Esophagus squamous epithelium (tissue), 5 donors: ENCODE data around the gene PLEKHG3. TPM values are rescaled to one million over a fixed set of nuclear protein-coding genes. Genes with fewer than 3 reads are reported as not detected.

ENCODE experiments used
- DNase-seq: peaks from one replicate; lab custom pipeline; 2025; lab: John Stamatoyannopoulos, UW
- H3K27ac ChIP-seq, 4 donors: fragments of 200-600 bp; sonication (generic); one replicate each; pipeline ENCODE4 v1.5.1; 2016 to 2019; ENCODE audit warnings: mild to moderate bottlenecking in 1 of 4
- H3K27me3 ChIP-seq, 4 donors: fragments of 200-600 bp; sonication (generic); 1 replicate in 3 of 4; 2 replicates in 1 of 4; pipeline versions ENCODE4 v1.5.1 to v1.6.0; 2017 to 2021; ENCODE audit warnings: antibody characterized with exemption in 1 of 4
- H3K36me3 ChIP-seq, 3 donors: fragments of 200-600 bp; sonication (generic); one replicate each; pipeline ENCODE4 v1.5.1; 2016 to 2019
- H3K4me1 ChIP-seq, 3 donors: fragments of 200-600 bp; sonication (generic); one replicate each; pipeline ENCODE4 v1.5.1; 2017 to 2019
- H3K4me3 ChIP-seq, 4 donors: fragments of 200-600 bp; sonication (generic); 1 replicate in 3 of 4; 2 replicates in 1 of 4; pipeline ENCODE4 v1.5.1; 2016 to 2019; ENCODE audit warnings: mild to moderate bottlenecking in 2 of 4, moderate library complexity in 1 of 4
- H3K9me3 ChIP-seq, 3 donors: fragments of 200-600 bp; sonication (generic); one replicate each; pipeline ENCODE4 v1.5.1; 2016 to 2019
- CTCF ChIP-seq, 6 experiments: fragments of 450-650 bp in 4 of 6; fragments of 200-600 bp in 2 of 6; sonication (generic) in 2 of 6; IDR thresholded peaks; one replicate each; pipeline ENCODE4 v1.5.1; 2016 to 2019; ENCODE audit warnings: antibody characterized with exemption in 6 of 6, mild to moderate bottlenecking in 4 of 6, moderate library complexity in 4 of 6
- POLR2A ChIP-seq, 4 donors: fragments of 450-650 bp; IDR thresholded peaks; one replicate each; pipeline ENCODE4 v1.6.1; 2017; ENCODE audit warnings: antibody characterized with exemption in 4 of 4, mild to moderate bottlenecking in 4 of 4, moderate library complexity in 3 of 4
- WGBS, 2 donors: methylation state at CpG; one replicate each; pipeline ENCODE4 v1.1.5; 2018; 5-methylcytosine and 5-hydroxymethylcytosine counted together
- intact Hi-C: fragments of 100-400 bp; cut with DNase I; formaldehyde crosslinking; loops from one replicate; pipeline ENCODE4 v1.15.0; 2022
- total RNA-seq, 4 donors: library from RNA; depleted of rRNA; stranded (reverse); fragments of >200 nt; gene quantifications; one replicate each; pipeline ENCODE4 v1.1.0, GENCODE V29; 2016
- donor health status: DM: yes; HTN: yes; CAD: no.

Gene PLEKHG3
- total RNA-seq, 4 donors from 2014 or later: 44.6 to 87.8 (median 60.8) TPM

- H3K4me3 ChIP-seq: no peak overlapping the region
These were observed 91.0 kb downstream of the PLEKHG3 start for GRCh38 chr14:64795211-64795610.

GRCh38 chr14:64795921-64796320 lies 91.7 kb downstream of the PLEKHG3 start:
- Histone ChIP-seq H3K27me3 (peaks cover 0 to 13% (median 0%) of the 10 kb centered on the region in 4 donors), H3K4me1 (no peaks in the 10 kb centered on the region), H3K4me3 (no peak overlapping the region), H3K36me3 (no peaks in the 10 kb centered on the region), H3K9me3 (no peaks in the 10 kb centered on the region), H3K27ac (no peak overlapping the region)
- WGBS, 2 donors: 68 to 75% methylated on average over 3 of the region's 3 CpGs
- DNase-seq: no peak
- TF ChIP-seq POLR2A (IDR thresholded peaks at IDR 0.05): no peak
- no peak for TF ChIP-seq CTCF (IDR thresholded peaks at IDR 0.05)
- intact Hi-C loops: no loop called here

More at GRCh38 chr14:64795211-64795610, 91.0 kb downstream of the PLEKHG3 start:
- Histone ChIP-seq H3K27me3 (peaks cover 0 to 13% (median 0%) of the 10 kb centered on the region in 4 donors), H3K36me3 (no peaks in the 10 kb centered on the region), H3K4me1 (no peaks in the 10 kb centered on the region), H3K9me3 (no peaks in the 10 kb centered on the region), H3K27ac (no peak overlapping the region)
- intact Hi-C loops: no loop called here
- no peak for TF ChIP-seq POLR2A (IDR thresholded peaks at IDR 0.05)
- TF ChIP-seq CTCF (IDR thresholded peaks at IDR 0.05): no peak
- WGBS, 2 donors: 90 to 91% methylated on average over 9 to 10 of the region's 16 CpGs
- DNase-seq: no peak

- H3K27me3 ChIP-seq: peaks cover 0 to 13% (median 0%) of the 10 kb centered on the region in 4 donors
- TF ChIP-seq CTCF (IDR thresholded peaks at IDR 0.05): no peak
- TF ChIP-seq POLR2A (IDR thresholded peaks at IDR 0.05): no peak
- no peaks in the 10 kb centered on the region for H3K36me3 ChIP-seq
- H3K9me3 ChIP-seq: no peaks in the 10 kb centered on the region
- DNase-seq: no peak
- no peak overlapping the region for H3K27ac ChIP-seq
- intact Hi-C loops: no loop called here
- WGBS, 2 donors: 94% methylated on average over 3 of the region's 11 CpGs; no CpG with 5 or more reads in 1 of the 2 donors
- no peak overlapping the region for H3K4me3 ChIP-seq
- H3K4me1 ChIP-seq: no peaks in the 10 kb centered on the region
These were observed 92.1 kb downstream of the PLEKHG3 start for GRCh38 chr14:64796369-64796768.

DNA sequence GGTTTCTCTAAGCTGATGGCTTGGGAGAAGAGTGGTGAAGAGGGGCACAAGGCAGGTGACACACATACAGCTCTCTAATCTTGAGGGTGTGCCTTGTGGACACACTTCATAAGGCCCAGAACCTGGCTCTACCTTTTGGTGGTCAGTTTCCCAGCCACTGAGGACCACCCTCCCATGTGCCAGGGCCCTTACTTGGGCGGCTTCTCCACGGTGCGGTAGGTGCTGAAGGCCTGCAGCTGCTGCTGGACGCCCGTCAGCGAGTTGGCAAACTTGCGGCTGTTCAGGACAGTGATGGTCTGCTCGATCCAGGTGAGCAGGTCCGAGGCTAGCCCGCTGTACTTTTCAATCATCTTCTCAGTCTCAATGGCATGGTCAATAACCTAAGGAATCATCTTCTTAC lies 95.3 kb downstream of the PLEKHG3 start:
- Histone ChIP-seq H3K4me3 (no peak overlapping the region), H3K27me3 (peaks cover 0 to 13% (median 0%) of the 10 kb centered on the region in 4 donors), H3K4me1 (no peaks in the 10 kb centered on the region), H3K27ac (no peak overlapping the region), H3K36me3 (no peaks in the 10 kb centered on the region), H3K9me3 (no peaks in the 10 kb centered on the region)
- intact Hi-C loops: no loop called here
- TF ChIP-seq CTCF (IDR thresholded peaks at IDR 0.05): no peak
- TF ChIP-seq POLR2A (IDR thresholded peaks at IDR 0.05): no peak
- WGBS, 2 donors: 96 to 97% methylated on average over 4 to 7 of the region's 10 CpGs
- no peak for DNase-seq

Other genes with a start within 250 kb of the PLEKHG3 start
- under 1 TPM in 2 of 4 donors, not detected in 2; 0.04 to 0.38 TPM for gene AKAP5, start 238.9 kb upstream of the PLEKHG3 start, total RNA-seq
- 1 to 10 TPM; 2.4 to 8.0 (median 3.1) TPM for gene ZBTB25, start 200.6 kb upstream of the PLEKHG3 start, total RNA-seq
- gene ZBTB1, start 199.7 kb upstream of the PLEKHG3 start, total RNA-seq: 10 to 100 TPM; 17.8 to 41.8 (median 23.9) TPM
- gene HSPA2, start 163.7 kb upstream of the PLEKHG3 start, total RNA-seq: 100 to 1,000 TPM in 2 of 4 donors, 10 to 100 TPM in 2; 18.9 to 130 (median 74.5) TPM
- 1 to 10 TPM in 3 of 4 donors, under 1 TPM in 1; 0.23 to 1.3 (median 1.2) TPM for gene PPP1R36, start 154.5 kb upstream of the PLEKHG3 start, total RNA-seq
- gene SPTB, start 175.5 kb downstream of the PLEKHG3 start, total RNA-seq: 1 to 10 TPM in 2 of 4 donors, under 1 TPM in 2; 0.13 to 3.8 (median 1.5) TPM
- gene CHURC1, start 210.0 kb downstream of the PLEKHG3 start, total RNA-seq: 10 to 100 TPM; 28.9 to 74.7 (median 56.0) TPM
- gene GPX2, start 238.3 kb downstream of the PLEKHG3 start, total RNA-seq: 100 to 1,000 TPM in 3 of 4 donors, 10 to 100 TPM in 1; 97.1 to 273 (median 191) TPM